Neuronal stem cell (in vitro differentiated cells): ENCODE results near the gene CCDC171.

Experiments used
- DNase-seq: peaks from one replicate; pipeline ENCODE4 v3.0.0-alpha.2; 2013; ENCODE audit warnings: low spot score
- H2AFZ ChIP-seq: one replicate; pipeline ENCODE4 v1.6.1; 2013; ENCODE audit warnings: mild to moderate bottlenecking, low read length, inconsistent platforms
- H2AK5ac ChIP-seq: 2 replicates; pipeline ENCODE4 v1.6.1; 2013; ENCODE audit warnings: low read depth, mild to moderate bottlenecking, inconsistent platforms, low read length, moderate library complexity, mixed read lengths
- H2BK120ac ChIP-seq: 2 replicates; pipeline ENCODE4 v1.6.1; 2013; ENCODE audit warnings: low read depth, mild to moderate bottlenecking, inconsistent platforms, low read length, moderate library complexity, mixed read lengths
- H2BK12ac ChIP-seq: one replicate; pipeline ENCODE4 v1.6.1; 2013; ENCODE audit warnings: low read length, inconsistent platforms
- H2BK15ac ChIP-seq: 2 replicates; pipeline ENCODE4 v1.6.1; 2013; ENCODE audit warnings: mild to moderate bottlenecking, low read length, inconsistent platforms, mixed read lengths
- H2BK5ac ChIP-seq: one replicate; pipeline ENCODE4 v1.6.1; 2013; ENCODE audit warnings: inconsistent platforms, mild to moderate bottlenecking, low read length, moderate library complexity
- H3K14ac ChIP-seq: one replicate; pipeline ENCODE4 v1.6.1; 2013; ENCODE audit warnings: low read length, inconsistent platforms
- H3K18ac ChIP-seq: 2 replicates; pipeline ENCODE4 v1.6.1; 2013; ENCODE audit warnings: low read length, inconsistent platforms
- H3K23ac ChIP-seq: 2 replicates; pipeline ENCODE4 v1.6.1; 2013; ENCODE audit warnings: low read depth, mild to moderate bottlenecking, mixed read lengths, low read length, inconsistent platforms; ENCODE audit not compliant: poor library complexity
- H3K27ac ChIP-seq: replicated peaks from 3 replicates; pipeline ENCODE4 v1.5.1; 2013; ENCODE audit warnings: low read length, inconsistent platforms
- H3K27me3 ChIP-seq, 3 experiments: 2 replicates each; pipeline ENCODE4 v1.6.1; 2013; ENCODE audit warnings: low read length in 3 of 3, mild to moderate bottlenecking in 2 of 3, inconsistent platforms in 1 of 3, low read depth in 1 of 3, mixed read lengths in 1 of 3, moderate library complexity in 1 of 3; ENCODE audit not compliant: control insufficient read depth in 3 of 3, insufficient read depth in 3 of 3
- H3K36me3 ChIP-seq, 2 donors: replicated peaks in 1 of 2; 2 replicates each; pipeline ENCODE4 v1.6.1; 2013; ENCODE audit warnings: low read length in 2 of 2; ENCODE audit not compliant: control insufficient read depth in 2 of 2, insufficient read depth in 2 of 2
- H3K4ac ChIP-seq: 2 replicates; pipeline ENCODE4 v1.6.1; 2013; ENCODE audit warnings: inconsistent platforms, mild to moderate bottlenecking, low read length, moderate library complexity
- H3K4me1 ChIP-seq, 2 donors: 1 replicate in 1 of 2; 2 replicates in 1 of 2; pipeline ENCODE4 v1.6.1; 2013; ENCODE audit warnings: low read length in 2 of 2, low read depth in 1 of 2; ENCODE audit not compliant: control insufficient read depth in 2 of 2, insufficient read depth in 1 of 2
- H3K4me2 ChIP-seq: one replicate; pipeline ENCODE4 v1.6.1; 2013; ENCODE audit warnings: mild to moderate bottlenecking, low read length, inconsistent platforms; ENCODE audit not compliant: insufficient read depth, poor library complexity, severe bottlenecking
- H3K4me3 ChIP-seq, 2 donors: 2 replicates each; pipeline ENCODE4 v1.5.1; 2013; ENCODE audit warnings: low read length in 2 of 2, mild to moderate bottlenecking in 2 of 2, inconsistent platforms in 1 of 2, moderate library complexity in 1 of 2
- H3K79me1 ChIP-seq: one replicate; pipeline ENCODE4 v1.6.1; 2013; ENCODE audit warnings: low read depth, mild to moderate bottlenecking, inconsistent platforms, low read length, moderate library complexity
- H3K9ac ChIP-seq: one replicate; pipeline ENCODE4 v1.6.1; 2013; ENCODE audit warnings: mild to moderate bottlenecking, low read depth, low read length, inconsistent platforms; ENCODE audit not compliant: poor library complexity
- H3K9me3 ChIP-seq, 2 donors: replicated peaks in 1 of 2; 2 replicates each; pipeline versions ENCODE3 to v1.6.1; 2013; ENCODE audit warnings: low read length in 2 of 2, mild to moderate bottlenecking in 2 of 2, inconsistent platforms in 1 of 2, low read depth in 1 of 2, mixed read lengths in 1 of 2, moderate library complexity in 1 of 2; ENCODE audit not compliant: control insufficient read depth in 2 of 2, insufficient read depth in 1 of 2
- H4K8ac ChIP-seq: one replicate; pipeline ENCODE4 v1.6.1; 2013; ENCODE audit warnings: low read depth, mild to moderate bottlenecking, inconsistent platforms, low read length, moderate library complexity
- H4K91ac ChIP-seq: one replicate; pipeline ENCODE4 v1.6.1; 2013; ENCODE audit warnings: low read length, low read depth, mild to moderate bottlenecking, inconsistent platforms; ENCODE audit not compliant: poor library complexity
- WGBS, 2 donors: extraction: QIAGEN DNeasy Blood & Tissue Kit; methylation state at CpG; one replicate each; pipeline ENCODE4 v1.1.7; 2013; ENCODE audit warnings: missing lambda C conversion rate in 2 of 2, mixed read lengths in 1 of 2; ENCODE audit not compliant: insufficient read length in 2 of 2, insufficient replicate concordance in 1 of 2; ENCODE audit errors: extremely low coverage in 2 of 2; 5-methylcytosine and 5-hydroxymethylcytosine counted together

CCDC171 gene

GRCh38 chr9:15717290-15717967 lies 164.6 kb downstream of the CCDC171 start:
- H3K79me1 ChIP-seq, result no peaks in the 10 kb centered on the region
- no peaks in the 10 kb centered on the region for H3K9me3 ChIP-seq
- H3K27me3 ChIP-seq, result no peaks in the 10 kb centered on the region
- H3K36me3 ChIP-seq, result no peaks in the 10 kb centered on the region
- H3K4me3 ChIP-seq, result peak overlapping the region in 1 of 2 donors; percentile 53
- no peak overlapping the region for H2BK15ac ChIP-seq
- no peak overlapping the region for H3K18ac ChIP-seq
- no peak overlapping the region for H3K27ac ChIP-seq
- H2AFZ ChIP-seq, result no peak overlapping the region
- H4K8ac ChIP-seq, result no peak overlapping the region
- no peak overlapping the region for H2BK12ac ChIP-seq
- H2BK120ac ChIP-seq, result no peak overlapping the region
- H3K4me2 ChIP-seq, result no peak overlapping the region
- H2AK5ac ChIP-seq, result no peak overlapping the region
- no peak overlapping the region for H3K23ac ChIP-seq
- H3K9ac ChIP-seq, result no peak overlapping the region
- no peak overlapping the region for H3K14ac ChIP-seq
- no peak for DNase-seq
- H2BK5ac ChIP-seq, result no peak overlapping the region
- no peak overlapping the region for H3K4ac ChIP-seq
- no peak overlapping the region for H4K91ac ChIP-seq
- H3K4me1 ChIP-seq, result peaks cover 0 to 2% of the 10 kb centered on the region in 2 donors
- WGBS, 2 donors, result no CpG with 5 or more reads among the region's 5 CpGs

- no peak overlapping the region for H2BK12ac ChIP-seq
- no peaks in the 10 kb centered on the region for H3K79me1 ChIP-seq
- no peaks in the 10 kb centered on the region for H3K9me3 ChIP-seq
- no peak overlapping the region for H3K9ac ChIP-seq
- no peak overlapping the region for H3K4ac ChIP-seq
- no peak overlapping the region for H2AFZ ChIP-seq
- H2BK5ac ChIP-seq, result no peak overlapping the region
- H3K27me3 ChIP-seq, result no peaks in the 10 kb centered on the region
- no peak overlapping the region for H3K18ac ChIP-seq
- H4K8ac ChIP-seq, result no peak overlapping the region
- no peak overlapping the region for H3K14ac ChIP-seq
- no peak overlapping the region for H2BK120ac ChIP-seq
- peaks cover 3 to 9% of the 10 kb centered on the region in 2 donors for H3K4me1 ChIP-seq
- no peak overlapping the region for H3K23ac ChIP-seq
- no CpG with 5 or more reads among the region's 1 CpG for WGBS, 2 donors
- no peak overlapping the region for H3K27ac ChIP-seq
- H3K36me3 ChIP-seq, result no peaks in the 10 kb centered on the region
- H3K4me2 ChIP-seq, result no peak overlapping the region
- no peak for DNase-seq
- H2BK15ac ChIP-seq, result no peak overlapping the region
- H2AK5ac ChIP-seq, result no peak overlapping the region
- no peak overlapping the region for H4K91ac ChIP-seq
- H3K4me3 ChIP-seq, result no peak overlapping the region
These were observed 165.6 kb downstream of the CCDC171 start for GRCh38 chr9:15718423-15718822.

GRCh38 chr9:15720861-15721260 lies 168.0 kb downstream of the CCDC171 start:
- Histone ChIP-seq H3K9me3 (no peaks in the 10 kb centered on the region), H3K4me1 (peaks cover 3 to 16% of the 10 kb centered on the region in 2 donors), H3K23ac (no peak overlapping the region), H3K4me3 (no peak overlapping the region), H2BK120ac (no peak overlapping the region), H3K79me1 (no peaks in the 10 kb centered on the region), H2BK15ac (no peak overlapping the region), H2BK5ac (no peak overlapping the region), H3K27ac (no peak overlapping the region), H2AK5ac (no peak overlapping the region), H3K36me3 (no peaks in the 10 kb centered on the region), H4K8ac (no peak overlapping the region), H3K9ac (no peak overlapping the region), H3K4me2 (no peak overlapping the region), H3K14ac (no peak overlapping the region), H3K4ac (no peak overlapping the region), H3K18ac (no peak overlapping the region), H2BK12ac (no peak overlapping the region), H2AFZ (no peak overlapping the region), H3K27me3 (no peaks in the 10 kb centered on the region), H4K91ac (no peak overlapping the region)
- DNase-seq, result no peak
- no CpG with 5 or more reads among the region's 1 CpG for whole genome bisulfite sequencing, 2 donors

DNA sequence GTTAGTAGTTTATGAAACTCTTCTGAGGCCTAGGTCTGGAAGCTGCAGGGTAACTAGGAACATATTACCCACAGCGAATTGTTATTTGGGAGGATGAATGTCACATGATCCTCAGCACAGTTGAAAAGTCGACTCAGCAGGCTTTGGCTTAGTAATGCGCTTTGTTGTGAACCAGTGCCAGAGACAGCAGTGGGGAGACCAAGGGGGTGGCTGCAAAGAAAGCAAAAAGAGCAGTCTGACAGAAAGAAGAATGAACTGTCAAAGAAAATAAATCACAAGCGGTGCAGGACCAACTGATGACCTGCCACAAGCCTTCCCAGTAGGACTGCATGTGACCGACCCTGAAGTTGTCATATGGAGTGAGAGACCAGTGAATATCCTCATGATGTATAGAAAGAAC lies 170.0 kb downstream of the CCDC171 start:
- Histone ChIP-seq H3K18ac (no peak overlapping the region), H3K14ac (no peak overlapping the region), H3K36me3 (no peaks in the 10 kb centered on the region), H3K4me1 (peaks cover 3 to 16% of the 10 kb centered on the region in 2 donors), H2BK120ac (no peak overlapping the region), H3K4me3 (no peak overlapping the region), H3K27me3 (no peaks in the 10 kb centered on the region), H4K8ac (no peak overlapping the region), H2BK15ac (no peak overlapping the region), H3K27ac (no peak overlapping the region), H2AK5ac (no peak overlapping the region), H2AFZ (peak overlapping the region; percentile 75), H3K4ac (no peak overlapping the region), H3K9ac (no peak overlapping the region), H3K4me2 (no peak overlapping the region), H3K23ac (no peak overlapping the region), H4K91ac (no peak overlapping the region), H3K9me3 (no peaks in the 10 kb centered on the region), H3K79me1 (no peaks in the 10 kb centered on the region), H2BK5ac (no peak overlapping the region), H2BK12ac (no peak overlapping the region)
- no CpG with 5 or more reads among the region's 5 CpGs for WGBS, 2 donors
- DNase-seq, result peak; percentile 61
